GM12873 (cell line): Measurements from ENCODE around the gene RAB18.
A peak's percentile ranks its signal among the peaks of the same experiment; 100 is the strongest.

Experiments
- CTCF ChIP-seq: IDR thresholded peaks from 2 replicates; pipeline ENCODE4 v1.5.1; 2012; ENCODE audit warnings: low read depth, mild to moderate bottlenecking, moderate library complexity, low read length, control low read depth; ENCODE audit not compliant: insufficient read depth; ENCODE audit errors: missing control alignments

The RAB18 gene

GRCh38 chr10:27550823-27551222 is 46.7 kb downstream of the RAB18 start:
- TF ChIP-seq CTCF, result no peak

GRCh38 chr10:27558612-27559020 is 54.5 kb downstream of the RAB18 start:
- peak; percentile 60 for TF ChIP-seq CTCF

- TF ChIP-seq CTCF, result no peak
Observed at GRCh38 chr10:27561334-27561733, 57.2 kb downstream of the RAB18 start.

- TF ChIP-seq CTCF, result no peak
Observed at GRCh38 chr10:27564398-27564797, 60.3 kb downstream of the RAB18 start.

GRCh38 chr10:27564880-27565279 is 60.8 kb downstream of the RAB18 start:
- no peak for TF ChIP-seq CTCF

- no peak for TF ChIP-seq CTCF
Observed at GRCh38 chr10:27568196-27569175, 64.4 kb downstream of the RAB18 start.

- TF ChIP-seq CTCF, result no peak
Observed at GRCh38 chr10:27569946-27570345, 65.8 kb downstream of the RAB18 start.
